HG03575 (cell line): ENCODE results near the gene CSAG1.
"Not testable (repeated sequence)": the region's sequence is repeated elsewhere in the genome, so short reads cannot be mapped to it uniquely, and the experiment has no call there.

Experiments used
- ATAC-seq: cut with Tn5 transposase; IDR thresholded peaks from one replicate; pipeline ENCODE4 v1.9.1; 2021; ENCODE audit not compliant: unreplicated experiment, insufficient number of reproducible peaks, low FRiP score; ENCODE audit errors: extremely low read depth

The CSAG1 gene

GRCh38 chrX:152709173-152709572 is 24.3 kb downstream of the CSAG1 start, which contains the start of gene CSAG2:
TSS of gene CSAG2 (minus strand) at chrX:152709273. CDS start at chrX:152709112, 161 bp downstream.
- not testable (repeated sequence) for ATAC-seq

DNA sequence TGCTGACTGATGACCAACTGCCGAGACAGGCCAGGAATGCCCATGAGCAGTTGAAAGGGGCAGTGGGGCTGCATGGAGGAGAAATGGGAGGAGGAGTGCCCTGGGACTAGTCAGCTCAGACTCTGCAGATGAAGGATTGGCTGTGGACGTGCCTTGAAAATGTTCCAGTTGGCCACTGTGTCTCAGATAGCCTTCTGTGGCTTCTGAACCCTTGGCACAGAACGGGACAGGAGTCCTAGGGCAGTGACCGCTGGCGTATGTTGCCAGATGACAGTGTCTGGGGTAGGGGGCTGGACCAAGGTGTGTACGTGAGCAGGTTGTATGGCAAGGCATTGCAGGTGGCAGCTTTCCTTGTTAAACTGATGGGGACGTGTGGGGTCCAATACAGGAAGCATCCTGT is 27.0 kb downstream of the CSAG1 start:
- not testable (repeated sequence) for ATAC-seq

- ATAC-seq, result not testable (repeated sequence)
Observed at GRCh38 chrX:152700390-152700789, 33.1 kb downstream of the CSAG1 start.

- not testable (repeated sequence) for ATAC-seq
Observed at GRCh38 chrX:152697952-152698931, 35.3 kb downstream of the CSAG1 start, which contains the start of gene MAGEA3. TSS of gene MAGEA3 (plus strand) at chrX:152698794. CDS start at chrX:152700833, 2,039 bp downstream.

GRCh38 chrX:152681012-152681411 is 52.5 kb downstream of the CSAG1 start:
- not testable (repeated sequence) for ATAC-seq
